DND-41 (cell line): ENCODE data around the gene CHST3.

Source experiments
- ATAC-seq: fragments of 200-7000 bp; cut with Tn5 transposase; 3 replicates; pipeline ENCODE4 v1.9.1; 2021; ENCODE audit warnings: low read depth; ENCODE audit not compliant: insufficient read depth
- DNase-seq: peaks from one replicate; pipeline ENCODE4 v3.0.0-alpha.2; 2020
- H2AFZ ChIP-seq: 2 replicates; pipeline ENCODE4 v1.6.0; 2012; ENCODE audit warnings: low read depth, low read length
- H3K27ac ChIP-seq: 2 replicates; pipeline ENCODE4 v1.5.1; 2012; ENCODE audit warnings: low read length, inconsistent platforms
- H3K27me3 ChIP-seq: fragments of 200-600 bp; sonication (generic); 2 replicates; pipeline ENCODE4 v1.6.0; 2012; ENCODE audit warnings: low read length, mild to moderate bottlenecking, inconsistent platforms; ENCODE audit not compliant: insufficient read depth, poor library complexity
- H3K36me3 ChIP-seq: 2 replicates; pipeline ENCODE4 v1.5.1; 2012; ENCODE audit warnings: low read length, inconsistent platforms; ENCODE audit not compliant: insufficient read depth
- H3K4me1 ChIP-seq: 2 replicates; pipeline ENCODE4 v1.5.1; 2012; ENCODE audit warnings: mild to moderate bottlenecking, low read length; ENCODE audit not compliant: insufficient read depth
- H3K4me2 ChIP-seq: 2 replicates; pipeline ENCODE4 v1.6.0; 2012; ENCODE audit warnings: mild to moderate bottlenecking, moderate library complexity, low read length, inconsistent platforms; ENCODE audit not compliant: insufficient read depth
- H3K4me3 ChIP-seq, 2 experiments: fragments of 200-600 bp in 1 of 2; shearing (Covaris generic) in 1 of 2; 2 replicates each; pipeline ENCODE4 v1.5.1; 2012 to 2016; ENCODE audit warnings: inconsistent platforms in 2 of 2, low read length in 2 of 2, mild to moderate bottlenecking in 2 of 2, low read depth in 1 of 2, moderate library complexity in 1 of 2
- H3K79me2 ChIP-seq: 2 replicates; pipeline ENCODE4 v1.6.0; 2012; ENCODE audit warnings: low read length, inconsistent platforms; ENCODE audit not compliant: insufficient read depth
- H3K9ac ChIP-seq: 2 replicates; pipeline ENCODE4 v1.6.0; 2012; ENCODE audit warnings: low read depth, mild to moderate bottlenecking, inconsistent platforms, low read length, moderate library complexity
- H3K9me3 ChIP-seq: 2 replicates; pipeline ENCODE4 v1.5.1; 2012; ENCODE audit warnings: low read length, moderate library complexity, mild to moderate bottlenecking, inconsistent platforms; ENCODE audit not compliant: insufficient read depth, severe bottlenecking
- H4K20me1 ChIP-seq: 2 replicates; pipeline ENCODE4 v1.6.0; 2012; ENCODE audit warnings: low read length; ENCODE audit not compliant: insufficient read depth
- CTCF ChIP-seq: IDR thresholded peaks from 2 replicates; pipeline ENCODE4 v1.5.1; 2012; ENCODE audit warnings: borderline replicate concordance, low read length, moderate library complexity, mild to moderate bottlenecking; ENCODE audit not compliant: poor library complexity, severe bottlenecking; ENCODE audit errors: extremely low read depth
- EZH2 ChIP-seq: IDR thresholded peaks from 3 replicates; pipeline ENCODE4 v1.6.1; 2012; ENCODE audit warnings: borderline replicate concordance, low read depth, mild to moderate bottlenecking, moderate library complexity, low read length, inconsistent platforms; ENCODE audit not compliant: severe bottlenecking

Gene CHST3

DNA sequence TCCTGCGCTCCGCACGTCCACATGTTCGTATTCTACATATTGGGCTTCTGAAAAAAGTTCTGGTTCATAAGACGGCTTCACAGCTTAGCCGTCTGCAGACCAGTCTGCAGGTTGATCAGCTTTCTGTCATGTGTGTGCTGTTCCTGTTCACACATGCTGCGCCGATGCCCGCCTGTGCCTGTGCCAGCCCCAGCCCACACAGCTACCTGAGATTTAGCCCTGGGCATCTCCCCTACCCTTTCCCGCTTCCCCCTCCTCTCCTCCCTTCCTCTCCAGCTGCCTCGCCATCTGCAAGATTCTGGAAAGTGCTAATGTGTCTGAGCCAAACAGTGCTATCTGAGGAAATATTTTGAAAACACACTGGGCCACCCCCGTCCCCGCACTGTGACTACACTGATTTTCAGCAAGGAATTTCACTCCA is 7.1 kb downstream of the CHST3 start:
- Histone ChIP-seq H3K4me1 (no peaks in the 10 kb centered on the region), H3K4me3 (no peak overlapping the region), H3K9ac (no peak overlapping the region), H3K36me3 (no peaks in the 10 kb centered on the region), H3K79me2 (no peaks in the 10 kb centered on the region), H2AFZ (no peak overlapping the region), H3K4me2 (no peak overlapping the region), H3K27me3 (peaks cover 7% of the 10 kb centered on the region), H3K27ac (no peak overlapping the region), H3K9me3 (no peaks in the 10 kb centered on the region), H4K20me1 (no peaks in the 10 kb centered on the region)
- TF ChIP-seq CTCF, result no peak
- no peak for TF ChIP-seq EZH2
- DNase-seq (no peak), ATAC-seq (no peak)

GRCh38 chr10:71971769-71972555 is 7.8 kb downstream of the CHST3 start:
- H3K27ac ChIP-seq, result no peak overlapping the region
- H4K20me1 ChIP-seq, result no peaks in the 10 kb centered on the region
- H3K9me3 ChIP-seq, result no peaks in the 10 kb centered on the region
- TF ChIP-seq EZH2 (no peak), CTCF (no peak)
- no peaks in the 10 kb centered on the region for H3K36me3 ChIP-seq
- ATAC-seq, result no peak
- no peak overlapping the region for H3K4me2 ChIP-seq
- no peaks in the 10 kb centered on the region for H3K79me2 ChIP-seq
- H3K4me3 ChIP-seq, result no peak overlapping the region
- peaks cover 7% of the 10 kb centered on the region for H3K27me3 ChIP-seq
- H3K4me1 ChIP-seq, result no peaks in the 10 kb centered on the region
- no peak overlapping the region for H3K9ac ChIP-seq
- H2AFZ ChIP-seq, result no peak overlapping the region
- DNase-seq, result no peak

DNA sequence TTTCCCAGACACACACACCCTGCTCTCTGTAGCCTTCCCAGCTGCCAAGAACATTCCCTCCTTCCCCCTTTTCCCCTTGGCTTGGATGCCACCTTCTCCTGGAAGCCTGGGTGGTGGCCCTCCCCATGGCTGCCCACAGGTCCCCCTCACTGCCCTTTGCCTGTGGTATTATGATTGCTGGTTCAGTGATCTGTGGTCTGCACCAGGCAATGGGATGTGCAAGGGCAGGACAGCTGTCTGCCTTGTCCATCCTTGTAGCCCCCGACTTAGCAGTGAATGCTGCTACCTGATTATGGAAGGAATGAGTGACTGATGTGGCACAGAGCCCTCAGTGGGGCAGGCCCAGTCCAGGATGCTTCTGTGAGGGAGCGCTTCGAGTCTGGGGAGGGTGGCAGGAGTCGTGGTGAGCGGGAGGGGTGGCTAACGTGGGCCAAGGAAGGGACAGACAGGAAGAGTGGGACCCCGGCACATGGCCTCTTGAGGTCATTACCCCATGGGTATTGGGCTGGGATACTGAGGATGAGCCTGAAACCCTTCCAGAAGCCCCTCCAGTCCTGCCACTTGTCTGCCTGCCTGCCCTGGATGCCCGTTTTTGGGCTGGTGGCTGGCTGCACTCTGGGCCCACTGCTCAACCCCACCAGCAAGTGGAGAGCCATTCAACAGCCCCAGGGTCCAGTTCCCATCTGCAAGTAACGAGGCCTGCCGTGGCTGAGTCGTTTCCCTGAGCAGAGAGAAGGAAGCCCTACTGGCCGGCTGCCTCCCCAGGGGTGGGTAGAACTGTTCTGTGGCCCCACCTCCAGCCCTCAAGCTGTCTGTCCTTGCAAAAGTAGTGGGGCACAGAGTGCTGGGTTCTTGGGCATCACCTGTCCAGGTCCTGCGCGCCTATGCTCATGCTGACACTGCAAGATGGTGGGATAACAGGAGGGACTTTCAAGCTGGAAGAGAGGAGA is 8.8 kb downstream of the CHST3 start:
- ATAC-seq, result no peak
- H3K4me2 ChIP-seq, result no peak overlapping the region
- H3K4me1 ChIP-seq, result no peaks in the 10 kb centered on the region
- H3K36me3 ChIP-seq, result no peaks in the 10 kb centered on the region
- H3K79me2 ChIP-seq, result no peaks in the 10 kb centered on the region
- no peak overlapping the region for H3K9ac ChIP-seq
- H3K27me3 ChIP-seq, result peaks cover 7% of the 10 kb centered on the region
- H2AFZ ChIP-seq, result no peak overlapping the region
- no peaks in the 10 kb centered on the region for H3K9me3 ChIP-seq
- DNase-seq, result no peak
- TF ChIP-seq CTCF, result no peak
- TF ChIP-seq EZH2, result no peak
- H4K20me1 ChIP-seq, result no peaks in the 10 kb centered on the region
- H3K27ac ChIP-seq, result no peak overlapping the region
- H3K4me3 ChIP-seq, result no peak overlapping the region
